SKM-1 treated with dmso at 0.1 percent for 144 hours (cell line): ENCODE data around the gene PRB4.
"Not testable (repeated sequence)": the region's sequence is repeated elsewhere in the genome, so short reads cannot be mapped to it uniquely, and the experiment has no call there.

Source experiments
- DNase-seq: peaks from one replicate; lab custom pipeline; 2025; ENCODE audit not compliant: unreplicated experiment; lab: John Stamatoyannopoulos, UW

PRB4 gene

DNA sequence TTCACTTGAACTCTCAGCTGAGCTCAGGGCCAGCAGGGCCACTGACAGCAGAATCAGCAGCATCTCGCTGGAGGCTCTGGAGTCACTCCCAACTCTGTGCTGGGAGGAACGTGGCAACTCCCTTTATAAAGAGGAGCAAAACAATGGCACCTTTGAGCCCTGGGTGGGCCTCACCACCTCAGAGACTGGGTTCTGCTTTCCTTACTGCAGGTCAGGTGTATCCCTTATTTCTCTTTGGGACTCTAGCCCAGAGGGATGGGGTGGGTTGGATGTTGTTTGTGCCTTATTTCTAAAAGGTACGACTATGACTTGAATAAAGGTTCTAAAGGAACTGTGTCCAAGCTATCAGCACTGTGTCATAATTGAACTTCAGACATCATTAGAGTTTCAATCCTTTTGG lies at the start of gene PRB4:
TSS of gene PRB4 (minus strand) at position 101 of the 400 bp plus-strand sequence. CDS start at position 63, 38 bp downstream.
- no peak for DNase-seq

DNA sequence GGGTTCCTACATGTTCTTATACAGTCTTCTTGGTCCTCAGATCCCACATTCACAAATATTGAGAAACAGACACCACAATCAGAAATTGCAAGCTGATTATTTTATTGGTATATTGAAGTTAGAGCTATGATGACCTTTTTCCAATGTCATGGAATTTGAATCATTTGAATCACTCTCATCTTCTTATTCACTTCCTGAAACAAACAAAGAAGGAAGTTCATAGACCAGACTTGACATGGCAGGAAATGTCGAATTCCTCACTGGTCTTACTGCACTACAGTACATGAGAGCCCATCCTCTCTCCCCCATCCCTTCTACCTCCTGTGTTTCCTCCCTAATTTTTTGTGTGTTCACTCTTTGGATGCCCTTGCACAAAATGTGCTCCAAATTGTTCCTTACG lies 41.5 kb upstream of the PRB4 start:
- not testable (repeated sequence) for DNase-seq

DNA sequence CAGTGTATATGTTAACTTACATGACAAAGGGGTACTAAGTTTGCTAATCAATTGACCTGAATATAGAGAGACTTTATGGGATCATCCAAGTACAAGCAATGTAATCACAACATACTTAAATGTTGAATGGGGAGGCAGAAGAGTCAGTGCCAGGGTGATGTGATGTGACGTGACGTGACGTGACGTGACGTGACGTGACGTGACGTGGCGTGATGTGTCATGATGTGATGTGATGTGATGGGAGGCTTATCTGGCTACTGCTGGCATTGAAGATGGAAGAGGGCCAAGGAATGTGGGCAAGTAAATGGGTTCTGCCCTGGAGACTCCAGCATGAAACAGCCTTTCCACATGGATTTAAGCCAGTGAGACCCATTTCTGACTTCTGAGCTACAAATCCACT lies 38.2 kb upstream of the PRB4 start:
- no peak for DNase-seq

DNA sequence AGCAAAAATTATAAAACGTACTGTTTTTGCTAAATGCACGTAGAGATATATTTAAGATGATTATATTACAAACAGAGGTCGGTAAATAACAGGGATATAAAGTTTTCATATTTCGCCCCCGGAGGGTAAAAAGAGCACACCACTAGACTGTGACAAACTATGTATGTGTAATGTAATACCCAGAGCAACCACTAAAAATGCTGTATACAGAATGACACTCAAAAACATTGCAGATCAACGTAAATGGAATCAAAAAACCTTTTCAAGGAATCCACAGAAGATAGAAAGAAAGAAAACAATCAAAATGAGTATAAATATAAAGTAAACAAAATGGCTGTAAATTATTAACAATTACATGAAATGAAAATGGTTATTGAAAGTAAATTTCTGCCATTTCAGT lies 37.6 kb upstream of the PRB4 start:
- no peak for DNase-seq

DNA sequence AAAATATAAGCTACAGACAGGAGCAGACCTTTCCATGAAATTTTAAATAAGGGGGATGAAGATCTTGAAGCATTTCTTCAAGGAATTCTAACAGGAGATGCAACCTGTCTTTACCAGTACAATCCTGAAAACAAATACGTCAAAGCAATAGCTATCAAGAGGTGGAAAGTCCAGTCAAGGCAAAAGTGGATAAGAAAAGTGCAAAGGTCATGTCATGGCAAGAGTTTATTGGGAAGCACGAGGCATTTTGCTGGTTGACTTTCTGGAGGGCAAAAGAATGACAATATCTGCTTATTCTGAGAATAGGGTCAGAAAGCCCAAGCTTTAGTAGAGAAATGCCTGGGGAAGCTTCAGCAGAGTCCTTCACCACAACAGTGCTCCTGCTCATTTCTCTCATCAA lies 34.3 kb upstream of the PRB4 start:
- DNase-seq = no peak

DNA sequence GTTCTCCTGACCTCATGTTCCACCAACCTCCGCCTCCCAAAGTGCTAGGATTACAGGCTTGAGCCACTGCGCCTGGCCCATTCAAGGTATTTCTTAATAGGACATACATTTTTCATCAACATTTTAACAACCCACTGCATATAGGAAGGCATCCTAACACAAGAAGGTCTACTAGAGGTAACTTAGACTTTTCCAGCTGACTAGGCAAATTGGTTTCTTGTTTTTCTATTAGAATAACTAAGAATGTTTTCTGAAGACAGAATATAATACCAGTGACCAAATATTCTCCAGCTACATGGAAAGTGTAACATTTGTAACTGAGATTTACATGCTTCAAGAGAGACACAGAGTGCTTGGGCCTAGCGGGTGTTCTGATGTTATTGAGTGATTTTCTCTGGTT lies 14.2 kb upstream of the PRB4 start:
- no peak for DNase-seq

DNA sequence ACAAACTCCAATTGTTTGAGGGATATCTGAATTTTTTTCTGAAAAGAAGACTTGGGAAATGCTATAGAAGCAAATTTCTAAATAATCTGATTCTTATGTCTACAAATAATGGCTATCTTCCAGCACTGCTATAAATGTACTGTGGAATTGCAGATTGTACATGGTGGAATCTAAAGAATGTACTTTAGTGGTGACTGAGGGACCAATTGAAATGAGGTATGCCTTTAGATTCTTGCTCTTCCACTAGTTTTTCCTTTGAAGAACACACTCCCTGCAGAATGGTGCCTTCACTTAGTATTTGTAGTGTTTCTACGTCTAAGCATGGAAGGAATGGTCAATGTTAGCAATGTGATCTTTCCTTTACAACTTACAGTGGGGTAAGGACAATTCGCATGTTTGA lies 11.7 kb upstream of the PRB4 start:
- no peak for DNase-seq

DNA sequence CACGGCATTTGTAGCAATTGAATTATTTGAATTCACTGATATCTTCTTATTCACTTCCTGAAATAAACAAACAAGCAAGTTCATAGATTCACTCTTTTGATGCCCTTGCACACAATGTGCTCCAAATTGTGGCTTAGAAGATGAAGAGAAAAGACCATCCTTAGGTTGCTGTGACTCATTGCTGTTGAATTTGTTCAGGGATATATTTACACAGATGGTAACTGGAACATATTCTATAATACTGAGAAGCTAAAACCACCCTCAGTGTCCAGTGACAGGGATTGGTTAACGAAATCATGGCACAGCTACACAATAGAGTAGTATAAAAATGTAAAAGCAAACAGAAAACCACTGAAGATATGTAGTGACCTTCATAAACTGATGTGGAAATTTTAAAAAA lies 3.1 kb downstream of the PRB4 start:
- DNase-seq = no peak

DNA sequence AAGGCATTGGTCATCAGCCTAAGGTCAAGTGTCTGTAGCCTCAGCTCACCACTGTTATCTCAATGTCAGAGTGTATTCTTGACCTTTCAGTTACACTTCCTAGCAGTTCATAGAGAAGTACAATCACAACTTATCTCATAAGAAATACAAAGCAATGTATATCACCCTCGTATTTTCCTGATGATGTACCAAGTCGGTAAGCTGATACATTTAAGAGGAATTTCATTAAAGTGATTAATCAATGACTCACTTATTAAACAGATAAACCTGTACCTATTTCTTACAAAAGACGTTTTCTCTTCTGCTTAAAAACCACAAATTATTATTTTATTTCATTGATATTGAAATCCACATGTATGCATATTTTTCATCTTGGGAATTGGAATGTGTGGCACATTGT lies 36.8 kb downstream of the PRB4 start:
- DNase-seq = no peak

DNA sequence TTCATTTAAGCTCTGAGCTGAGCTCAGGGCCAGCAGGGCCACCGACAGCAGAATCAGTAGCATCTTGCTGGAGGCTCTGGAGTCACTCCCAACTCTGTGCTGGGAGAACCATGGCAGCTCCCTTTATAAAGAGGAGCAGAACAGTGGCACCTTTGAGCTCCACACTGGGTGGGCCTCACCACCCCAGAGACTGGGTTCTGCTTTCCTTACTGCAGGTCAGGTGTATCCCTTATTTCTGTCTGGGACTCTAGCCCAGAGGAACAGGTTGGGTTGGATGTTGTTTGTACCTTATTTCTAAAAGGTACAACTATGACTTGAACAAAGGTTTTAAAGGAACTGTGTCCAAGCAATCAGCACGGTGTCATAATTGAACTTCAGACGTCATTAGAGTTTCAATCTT lies 40.6 kb downstream of the PRB4 start, which contains the start of gene PRB3:
TSS of gene PRB3 (minus strand) at position 101 of the 400 bp plus-strand sequence. CDS start at position 63, 38 bp downstream.
- no peak for DNase-seq

DNA sequence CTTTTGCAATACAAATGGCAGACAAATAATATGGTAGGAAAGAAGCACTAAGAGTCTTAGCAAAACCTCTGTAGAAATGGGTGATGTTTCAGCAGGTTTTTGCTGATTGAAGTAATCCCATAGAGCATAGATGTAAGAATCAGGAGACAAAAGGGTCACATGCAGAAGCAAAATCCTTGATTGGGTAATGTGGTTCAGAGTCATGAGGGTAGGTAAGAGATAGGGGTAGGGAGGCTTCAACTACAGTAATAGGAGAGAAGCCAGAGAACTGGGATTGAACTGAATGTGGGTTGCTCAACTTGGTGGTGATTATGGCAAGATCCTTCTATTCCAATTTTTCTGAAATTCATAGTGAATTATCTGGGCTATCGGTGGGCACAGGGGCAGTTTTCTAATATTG lies 45.7 kb downstream of the PRB4 start:
- no peak for DNase-seq
